Measurements from ENCODE around the gene SYNC.
"Not testable (repeated sequence)": the region's sequence is repeated elsewhere in the genome, so short reads cannot be mapped to it uniquely, and the experiment has no call there.

The SYNC gene

GRCh38 chr1:32703479-32704291 lies 1.1 kb upstream of the SYNC start:
- DNase-seq (ENCODE audit: low read depth) = no peak

GRCh38 chr1:32701951-32702598 lies 495 bp downstream of the SYNC start:
- TF ChIP-seq CTCF (IDR thresholded peaks at IDR 0.05; ENCODE audit: low read depth, low read length, missing control alignments) = no peak
- no peak overlapping the region for H3K4me3 ChIP-seq (ENCODE audit: low read depth, low read length)
- no peak for DNase-seq (ENCODE audit: low read depth)

More at GRCh38 chr1:32703479-32704291, 1.1 kb upstream of the SYNC start:
- TF ChIP-seq CTCF (IDR thresholded peaks at IDR 0.05; ENCODE audit: low read depth, low read length, missing control alignments) = no peak
- H3K4me3 ChIP-seq (ENCODE audit: low read depth, low read length) = no peak overlapping the region

- TF ChIP-seq CTCF (IDR thresholded peaks at IDR 0.05; ENCODE audit: low read depth, low read length, missing control alignments) = no peak
- no peak for DNase-seq (ENCODE audit: low read depth)
- H3K4me3 ChIP-seq (ENCODE audit: low read depth, low read length) = no peak overlapping the region
Measured at GRCh38 chr1:32701421-32701911, 1.1 kb downstream of the SYNC start.

- not testable (repeated sequence) for H3K4me3 ChIP-seq (ENCODE audit: low read depth, low read length); DNase-seq (ENCODE audit: low read depth)
Measured at GRCh38 chr1:32696996-32697395, 5.6 kb downstream of the SYNC start.

- no peak for DNase-seq (ENCODE audit: low read depth)
- TF ChIP-seq CTCF (IDR thresholded peaks at IDR 0.05; ENCODE audit: low read depth, low read length, missing control alignments) = no peak
- H3K4me3 ChIP-seq (ENCODE audit: low read depth, low read length) = no peak overlapping the region
Measured at GRCh38 chr1:32696041-32696440, 6.5 kb downstream of the SYNC start.

GRCh38 chr1:32695098-32695904 lies 7.3 kb downstream of the SYNC start:
- DNase-seq (ENCODE audit: low read depth) = no peak
- no peak overlapping the region for H3K4me3 ChIP-seq (ENCODE audit: low read depth, low read length)
- no peak for TF ChIP-seq CTCF (IDR thresholded peaks at IDR 0.05; ENCODE audit: low read depth, low read length, missing control alignments)
